Uterus (tissue), 4 donors: ENCODE data around the gene DEPDC5. TPM values are rescaled to one million over a fixed set of nuclear protein-coding genes. Genes with fewer than 3 reads are reported as not detected.

Source experiments
- DNase-seq, 2 donors: peaks; one replicate each; pipeline ENCODE4 v3.0.0-alpha.2; 2019 to 2020
- H3K27ac ChIP-seq, 2 donors: fragments of 200-600 bp; sonication (generic); 1 replicate in 1 of 2; 2 replicates in 1 of 2; pipeline ENCODE4 v1.5.1; 2016 to 2018
- H3K27me3 ChIP-seq, 2 donors: fragments of 200-600 bp; sonication (generic); one replicate each; pipeline ENCODE4 v1.5.1; 2018 to 2019; ENCODE audit warnings: control low read depth in 1 of 2
- H3K36me3 ChIP-seq, 2 donors: fragments of 200-600 bp; sonication (generic); one replicate each; pipeline ENCODE4 v1.5.1; 2019; ENCODE audit warnings: control low read depth in 1 of 2
- H3K4me1 ChIP-seq, 2 donors: fragments of 200-600 bp; sonication (generic); one replicate each; pipeline ENCODE4 v1.5.1; 2018 to 2019; ENCODE audit warnings: control low read depth in 1 of 2
- H3K4me3 ChIP-seq, 2 donors: fragments of 200-600 bp; sonication (generic); 1 replicate in 1 of 2; 2 replicates in 1 of 2; pipeline ENCODE4 v1.5.1; 2018 to 2019; ENCODE audit warnings: mild to moderate bottlenecking in 1 of 2
- H3K9me3 ChIP-seq, 2 donors: fragments of 200-600 bp; sonication (generic); one replicate each; pipeline ENCODE4 v1.5.1; 2019; ENCODE audit warnings: control low read depth in 1 of 2
- CTCF ChIP-seq, 4 experiments: fragments of 200-600 bp in 2 of 4; fragments of 450-650 bp in 2 of 4; sonication (generic) in 2 of 4; IDR thresholded peaks; one replicate each; pipeline ENCODE4 v1.5.1; 2016 to 2019; ENCODE audit warnings: antibody characterized with exemption in 4 of 4, mild to moderate bottlenecking in 2 of 4, moderate library complexity in 1 of 4
- POLR2A ChIP-seq, 2 donors: fragments of 450-650 bp; IDR thresholded peaks; one replicate each; pipeline ENCODE4 v1.6.1; 2016; ENCODE audit warnings: antibody characterized with exemption in 2 of 2, mild to moderate bottlenecking in 1 of 2, moderate library complexity in 1 of 2
- intact Hi-C: fragments of 100-400 bp; cut with DNase I; formaldehyde crosslinking; loops from one replicate; pipeline ENCODE4 v1.15.1; 2023; ENCODE audit warnings: low total_unique reads
- total RNA-seq, 4 donors: library from RNA; depleted of rRNA in 3 of 4; stranded (reverse); fragments of >200 nt in 3 of 4; gene quantifications; one replicate each; pipeline versions ENCODE4 v1.1.0 to v1.2.4, GENCODE V29; 2014 to 2023
- donor health status: DM: yes; HTN: yes; CAD: no.

Gene DEPDC5
- total RNA-seq, 4 donors from 2014 or later = 9.1 to 180 (median 37.2) TPM

DNA sequence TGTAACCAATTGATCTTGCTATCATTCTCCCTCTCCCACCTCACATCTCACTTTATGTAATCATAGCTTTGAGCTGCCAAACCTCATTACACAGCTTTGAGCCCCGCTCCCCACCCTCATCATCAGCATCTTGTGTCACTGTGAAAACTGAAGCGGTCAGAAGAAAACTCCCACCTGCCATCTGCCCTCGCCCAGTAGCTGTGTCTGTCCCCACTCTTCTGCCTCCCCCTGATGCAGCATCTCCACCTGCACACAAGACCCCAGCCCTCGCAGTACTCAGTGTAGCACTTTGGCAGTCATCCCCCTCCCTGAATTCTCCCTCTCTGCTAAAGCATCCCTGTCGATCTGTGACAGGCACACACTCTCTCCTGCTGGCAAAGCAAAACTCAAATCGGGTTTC lies 130.2 kb downstream of the DEPDC5 start:
- intact Hi-C loops = no loop called here
- Histone ChIP-seq H3K9me3 (no peaks in the 10 kb centered on the region), H3K27me3 (no peaks in the 10 kb centered on the region), H3K4me1 (no peaks in the 10 kb centered on the region), H3K27ac (no peak overlapping the region), H3K4me3 (no peak overlapping the region), H3K36me3 (no peaks in the 10 kb centered on the region)
- TF ChIP-seq POLR2A (IDR thresholded peaks at IDR 0.05) = no peak
- TF ChIP-seq CTCF (IDR thresholded peaks at IDR 0.05) = no peak
- DNase-seq = no peak

DNA sequence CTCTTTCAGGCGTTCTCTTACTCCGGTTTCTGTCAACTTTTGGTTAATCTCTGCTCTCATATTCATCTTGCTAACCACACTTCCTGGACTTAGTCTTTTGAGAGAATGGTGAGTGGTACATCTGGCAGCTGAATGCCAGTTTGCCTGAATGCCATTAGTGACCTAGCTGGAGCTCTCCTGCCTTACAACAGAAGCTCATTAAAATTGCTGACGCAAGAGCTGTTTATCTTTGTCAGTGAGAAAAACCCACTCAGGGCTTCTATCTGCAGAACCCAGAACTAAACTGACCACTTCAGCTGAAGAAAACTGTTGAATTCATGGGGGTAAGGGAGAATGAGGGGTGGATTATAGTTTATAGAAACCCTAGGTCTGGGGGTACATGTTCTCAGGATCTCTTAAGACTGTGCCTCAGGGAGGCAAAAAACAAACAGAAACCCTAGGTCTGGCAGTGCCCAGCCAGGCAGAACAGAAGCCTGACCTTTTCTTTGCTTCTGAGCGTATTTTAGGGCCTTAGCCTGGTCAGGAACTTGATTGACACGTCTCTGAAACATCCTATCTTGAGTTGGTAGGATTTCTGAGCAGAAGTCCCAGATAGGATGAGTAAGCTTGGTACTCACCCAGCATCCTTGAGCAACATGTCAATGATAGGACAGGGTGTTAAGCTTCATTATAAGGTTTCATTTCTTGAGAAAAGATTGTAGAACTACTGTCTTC lies 137.7 kb downstream of the DEPDC5 start:
- no peaks in the 10 kb centered on the region for H3K36me3 ChIP-seq
- no peak overlapping the region for H3K4me3 ChIP-seq
- H3K9me3 ChIP-seq = no peaks in the 10 kb centered on the region
- no peak for TF ChIP-seq POLR2A (IDR thresholded peaks at IDR 0.05)
- TF ChIP-seq CTCF (IDR thresholded peaks at IDR 0.05) = no peak
- no peak overlapping the region for H3K27ac ChIP-seq
- no peaks in the 10 kb centered on the region for H3K4me1 ChIP-seq
- intact Hi-C loops = loop anchor here (10.0 kb wide), 1 partner anchor 63 kb away; no protein-coding TSS in a partner anchor
- H3K27me3 ChIP-seq = no peaks in the 10 kb centered on the region
- no peak for DNase-seq

GRCh38 chr22:31892080-31892433 lies 138.2 kb downstream of the DEPDC5 start:
- Histone ChIP-seq H3K36me3 (no peaks in the 10 kb centered on the region), H3K4me1 (no peaks in the 10 kb centered on the region), H3K4me3 (no peak overlapping the region), H3K9me3 (no peaks in the 10 kb centered on the region), H3K27ac (no peak overlapping the region), H3K27me3 (no peaks in the 10 kb centered on the region)
- TF ChIP-seq POLR2A (IDR thresholded peaks at IDR 0.05) (no peak), CTCF (IDR thresholded peaks at IDR 0.05) (no peak)
- intact Hi-C loops = loop anchor here (10.0 kb wide), 1 partner anchor 63 kb away; no protein-coding TSS in a partner anchor
- no peak for DNase-seq

- DNase-seq = no peak
- no peaks in the 10 kb centered on the region for H3K36me3 ChIP-seq
- no peak overlapping the region for H3K4me3 ChIP-seq
- no peaks in the 10 kb centered on the region for H3K27me3 ChIP-seq
- H3K4me1 ChIP-seq = no peaks in the 10 kb centered on the region
- intact Hi-C loops = loop anchor here (10.0 kb wide), 1 partner anchor 61 kb away; no protein-coding TSS in a partner anchor
- H3K27ac ChIP-seq = no peak overlapping the region
- no peaks in the 10 kb centered on the region for H3K9me3 ChIP-seq
- TF ChIP-seq POLR2A (IDR thresholded peaks at IDR 0.05) (no peak), CTCF (IDR thresholded peaks at IDR 0.05) (no peak)
Measured at GRCh38 chr22:31893460-31893859, 139.6 kb downstream of the DEPDC5 start.

- Histone ChIP-seq H3K4me1 (no peaks in the 10 kb centered on the region), H3K27me3 (no peaks in the 10 kb centered on the region), H3K4me3 (no peak overlapping the region), H3K9me3 (no peaks in the 10 kb centered on the region), H3K27ac (no peak overlapping the region), H3K36me3 (no peaks in the 10 kb centered on the region)
- no peak for DNase-seq
- intact Hi-C loops = loop anchor here (10.0 kb wide), 1 partner anchor 59 kb away; no protein-coding TSS in a partner anchor
- TF ChIP-seq POLR2A (IDR thresholded peaks at IDR 0.05) (no peak), CTCF (IDR thresholded peaks at IDR 0.05) (no peak)
Measured at GRCh38 chr22:31895411-31896123, 141.7 kb downstream of the DEPDC5 start.
